ENCODE data around the gene PTPRG.

Gene PTPRG

DNA sequence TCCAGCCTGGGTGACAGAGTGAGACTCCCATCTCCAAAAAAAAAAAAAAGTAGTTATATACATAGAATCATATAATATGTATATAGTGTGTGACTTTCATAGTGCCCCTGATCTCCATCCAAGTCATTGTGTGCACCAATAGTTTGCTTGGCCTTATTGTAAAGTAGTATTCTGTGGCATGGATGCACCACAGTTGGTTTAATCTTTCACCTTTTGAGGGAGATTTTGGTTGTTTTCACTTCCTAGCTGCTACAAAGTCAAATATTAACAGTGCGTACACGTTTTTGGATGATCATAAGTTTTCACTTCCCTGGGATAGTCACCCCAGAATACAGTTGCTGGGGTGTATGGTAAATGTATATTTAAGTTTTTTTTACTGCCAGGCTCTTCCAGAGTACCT lies 162.8 kb downstream of the PTPRG start:
- Histone ChIP-seq H3K4me3 (ENCODE audit: low read depth, low read length) (no peak overlapping the region), H3K27me3 (replicated peaks) (no peaks in the 10 kb centered on the region), H3K27ac (no peak overlapping the region), H3K36me3 (replicated peaks) (no peaks in the 10 kb centered on the region)
- in situ Hi-C loops (cut with HindIII; ENCODE audit: low pct_ligation_motif_present, low sequenced_read_pairs) = no loop called here
- TF ChIP-seq, protein P1, sequence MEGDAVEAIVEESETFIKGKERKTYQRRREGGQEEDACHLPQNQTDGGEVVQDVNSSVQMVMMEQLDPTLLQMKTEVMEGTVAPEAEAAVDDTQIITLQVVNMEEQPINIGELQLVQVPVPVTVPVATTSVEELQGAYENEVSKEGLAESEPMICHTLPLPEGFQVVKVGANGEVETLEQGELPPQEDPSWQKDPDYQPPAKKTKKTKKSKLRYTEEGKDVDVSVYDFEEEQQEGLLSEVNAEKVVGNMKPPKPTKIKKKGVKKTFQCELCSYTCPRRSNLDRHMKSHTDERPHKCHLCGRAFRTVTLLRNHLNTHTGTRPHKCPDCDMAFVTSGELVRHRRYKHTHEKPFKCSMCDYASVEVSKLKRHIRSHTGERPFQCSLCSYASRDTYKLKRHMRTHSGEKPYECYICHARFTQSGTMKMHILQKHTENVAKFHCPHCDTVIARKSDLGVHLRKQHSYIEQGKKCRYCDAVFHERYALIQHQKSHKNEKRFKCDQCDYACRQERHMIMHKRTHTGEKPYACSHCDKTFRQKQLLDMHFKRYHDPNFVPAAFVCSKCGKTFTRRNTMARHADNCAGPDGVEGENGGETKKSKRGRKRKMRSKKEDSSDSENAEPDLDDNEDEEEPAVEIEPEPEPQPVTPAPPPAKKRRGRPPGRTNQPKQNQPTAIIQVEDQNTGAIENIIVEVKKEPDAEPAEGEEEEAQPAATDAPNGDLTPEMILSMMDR (IDR thresholded peaks at IDR 0.05; ENCODE audit: low read depth, low read length, missing control alignments) = no peak
- DNase-seq = no peak

DNA sequence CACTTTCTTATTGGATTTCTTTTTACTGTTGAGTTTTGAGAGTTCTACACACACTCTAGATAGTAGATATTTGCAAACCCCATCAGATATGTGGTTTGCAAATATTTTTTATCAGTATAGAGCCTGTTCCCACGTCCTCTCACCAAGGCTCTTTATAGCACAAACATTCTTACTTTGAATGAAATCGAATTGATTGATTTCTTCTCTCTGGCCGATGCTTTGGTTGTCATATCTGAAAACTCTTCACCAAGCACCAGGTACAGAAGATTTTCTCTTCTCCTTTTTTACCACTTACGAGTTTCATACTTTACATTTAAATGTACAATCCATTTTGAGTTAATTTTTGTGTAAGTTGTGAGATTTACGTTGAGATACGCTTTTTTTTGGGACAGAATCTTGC lies 163.4 kb downstream of the PTPRG start:
- H3K4me3 ChIP-seq (ENCODE audit: low read depth, low read length) = no peak overlapping the region
- TF ChIP-seq, protein P1 (IDR thresholded peaks at IDR 0.05; ENCODE audit: low read depth, low read length, missing control alignments) = no peak
- DNase-seq = no peak
- no peak overlapping the region for H3K27ac ChIP-seq
- in situ Hi-C loops (cut with HindIII; ENCODE audit: low pct_ligation_motif_present, low sequenced_read_pairs) = no loop called here
- no peaks in the 10 kb centered on the region for H3K36me3 ChIP-seq (replicated peaks)
- no peaks in the 10 kb centered on the region for H3K27me3 ChIP-seq (replicated peaks)

DNA sequence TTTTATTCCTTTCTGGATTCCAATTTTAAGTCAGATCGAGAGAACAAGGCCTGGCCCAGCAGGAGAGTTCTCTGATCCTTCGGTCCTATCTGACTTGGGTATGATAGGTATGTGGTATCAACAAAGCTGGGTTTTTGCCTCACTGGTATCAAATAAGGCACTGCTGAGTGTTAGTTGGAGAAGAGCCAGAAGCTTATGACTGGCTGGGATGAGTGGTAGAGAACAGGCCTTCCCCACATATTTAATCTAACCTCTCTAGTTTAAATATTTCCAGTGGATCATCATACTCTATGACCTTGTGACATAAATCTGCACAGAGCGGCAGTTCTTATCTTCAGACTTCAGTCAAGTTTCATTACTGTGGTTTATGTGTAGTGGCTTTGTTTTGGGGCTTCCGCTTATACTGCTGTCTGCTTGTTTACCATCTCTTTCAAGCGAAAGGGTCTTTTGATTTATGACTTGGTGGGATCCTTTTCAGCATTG lies 164.5 kb downstream of the PTPRG start:
- in situ Hi-C loops (cut with HindIII; ENCODE audit: low pct_ligation_motif_present, low sequenced_read_pairs) = no loop called here
- H3K27ac ChIP-seq = no peak overlapping the region
- no peaks in the 10 kb centered on the region for H3K27me3 ChIP-seq (replicated peaks)
- TF ChIP-seq, protein P1 (IDR thresholded peaks at IDR 0.05; ENCODE audit: low read depth, low read length, missing control alignments) = no peak
- no peak overlapping the region for H3K4me3 ChIP-seq (ENCODE audit: low read depth, low read length)
- DNase-seq = peak; percentile 86
- H3K36me3 ChIP-seq (replicated peaks) = no peaks in the 10 kb centered on the region

DNA sequence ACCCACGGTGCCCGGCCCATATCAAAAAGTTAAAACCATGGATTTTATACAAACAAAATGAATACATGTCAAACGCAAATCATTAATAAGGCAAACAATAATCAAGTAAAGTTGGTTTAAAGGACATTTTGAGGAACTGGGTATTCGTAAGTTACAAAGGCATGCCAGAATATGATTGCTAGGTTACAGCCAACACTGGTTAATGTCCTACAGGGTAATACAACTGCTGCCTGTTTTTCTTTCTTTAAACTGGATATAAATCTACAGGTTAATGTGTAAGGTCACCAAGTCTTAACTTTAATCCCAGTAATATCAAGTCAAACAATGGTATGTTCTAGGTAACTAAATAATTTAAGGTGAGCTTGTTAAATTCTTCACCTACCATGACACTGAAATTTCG lies 166.1 kb downstream of the PTPRG start:
- Histone ChIP-seq H3K4me3 (ENCODE audit: low read depth, low read length) (no peak overlapping the region), H3K27me3 (replicated peaks) (no peaks in the 10 kb centered on the region), H3K36me3 (replicated peaks) (no peaks in the 10 kb centered on the region), H3K27ac (no peak overlapping the region)
- TF ChIP-seq, protein P1 (IDR thresholded peaks at IDR 0.05; ENCODE audit: low read depth, low read length, missing control alignments) = no peak
- in situ Hi-C loops (cut with HindIII; ENCODE audit: low pct_ligation_motif_present, low sequenced_read_pairs) = no loop called here
- DNase-seq = no peak

DNA sequence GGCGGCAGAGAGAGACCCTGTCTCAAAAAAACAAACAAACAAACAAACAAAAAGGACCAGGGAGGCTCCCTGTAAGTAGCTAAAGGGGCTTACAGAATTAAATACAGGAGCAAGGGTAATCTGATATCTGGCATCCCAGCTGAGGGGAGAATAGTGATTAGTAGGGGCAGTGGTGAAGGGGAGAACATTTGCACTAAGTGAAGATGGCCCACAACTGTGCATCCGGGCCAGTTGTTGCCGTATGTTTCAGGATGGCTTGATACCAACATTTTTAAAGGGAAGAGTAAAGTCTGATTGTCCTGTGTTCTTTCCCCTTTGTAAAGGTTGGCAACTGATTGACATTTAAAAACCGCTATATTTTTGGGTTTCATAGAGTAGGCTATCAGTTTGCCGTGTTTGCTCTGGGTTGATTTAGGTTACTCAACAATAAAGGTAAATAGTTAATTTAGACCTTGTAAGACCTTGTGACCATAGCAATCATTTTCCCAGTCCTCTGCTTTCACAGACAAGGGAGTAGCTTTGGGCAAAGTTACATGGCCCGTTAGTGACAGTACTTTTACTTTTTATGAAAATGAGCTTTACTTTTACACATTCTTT lies 167.8 kb downstream of the PTPRG start:
- no peaks in the 10 kb centered on the region for H3K27me3 ChIP-seq (replicated peaks)
- no peak for DNase-seq
- H3K4me3 ChIP-seq (ENCODE audit: low read depth, low read length) = no peak overlapping the region
- TF ChIP-seq, protein P1 (IDR thresholded peaks at IDR 0.05; ENCODE audit: low read depth, low read length, missing control alignments) = no peak
- no peaks in the 10 kb centered on the region for H3K36me3 ChIP-seq (replicated peaks)
- no peak overlapping the region for H3K27ac ChIP-seq
- in situ Hi-C loops (cut with HindIII; ENCODE audit: low pct_ligation_motif_present, low sequenced_read_pairs) = no loop called here

DNA sequence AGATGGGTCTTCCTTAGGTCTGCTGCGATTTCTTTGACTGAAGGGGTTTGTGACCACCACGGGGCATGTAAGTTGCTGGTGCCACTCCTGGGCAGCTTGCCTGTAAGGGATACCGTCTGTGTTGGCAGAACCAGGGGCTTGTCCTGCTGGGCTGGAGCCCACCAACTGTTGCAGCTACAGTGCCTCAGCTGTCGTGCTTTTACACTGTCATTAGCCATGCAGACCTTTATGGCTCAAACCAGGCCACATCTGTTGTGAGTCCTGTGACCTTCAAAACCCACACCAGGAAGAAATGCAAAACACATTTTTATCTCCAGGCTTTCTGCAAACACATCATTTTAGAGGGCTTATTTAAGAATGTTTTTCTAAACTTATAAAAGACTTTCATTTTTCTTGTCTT lies 168.7 kb downstream of the PTPRG start:
- no peak overlapping the region for H3K4me3 ChIP-seq (ENCODE audit: low read depth, low read length)
- H3K27me3 ChIP-seq (replicated peaks) = no peaks in the 10 kb centered on the region
- TF ChIP-seq, protein P1 (IDR thresholded peaks at IDR 0.05; ENCODE audit: low read depth, low read length, missing control alignments) = no peak
- no peaks in the 10 kb centered on the region for H3K36me3 ChIP-seq (replicated peaks)
- no peak for DNase-seq
- H3K27ac ChIP-seq = no peak overlapping the region
- in situ Hi-C loops (cut with HindIII; ENCODE audit: low pct_ligation_motif_present, low sequenced_read_pairs) = no loop called here

Data from brain microvascular endothelial cell (primary cell).